GM13977 (cell line): ENCODE results near the gene DGKI.

Source experiments
- DNase-seq: peaks from one replicate; pipeline ENCODE4 v3.0.0; 2012; ENCODE audit warnings: low spot score
- in situ Hi-C: fragments of 300-500 bp; cut with MboI; formaldehyde crosslinking; loops from one replicate; pipeline ENCODE4 v1.12.0; 2022; ENCODE audit warnings: low sequenced_read_pairs, low pct_unique_long_range_greater_than_20kb, mixed read lengths, inconsistent platforms; ENCODE audit not compliant: unreplicated experiment
- TF ChIP-seq, protein P1 (sequence below): IDR thresholded peaks from 2 replicates; pipeline ENCODE4 v1.5.1; 2012; ENCODE audit warnings: mild to moderate bottlenecking, control low read depth; ENCODE audit not compliant: insufficient read depth; ENCODE audit errors: extremely low read depth, missing control alignments

Gene DGKI

DNA sequence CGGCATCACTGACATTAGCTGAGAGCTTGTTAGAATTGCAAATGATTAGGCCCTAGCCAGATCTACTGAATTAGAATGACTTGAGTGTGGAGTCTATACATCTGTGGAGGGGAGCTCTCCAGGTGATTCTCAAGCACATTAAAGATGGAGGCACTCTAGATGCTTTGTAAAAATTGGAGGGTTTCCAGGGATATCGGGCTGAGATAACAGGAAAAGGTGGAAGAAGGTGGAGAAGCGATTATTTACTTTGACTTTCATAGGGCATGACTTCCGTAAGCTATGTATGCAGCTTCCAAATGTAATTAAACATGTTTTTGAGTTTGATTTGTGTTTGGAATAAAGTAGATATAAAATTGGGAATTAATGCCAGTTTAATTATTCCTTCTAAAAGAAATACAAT, 268.2 kb downstream of the DGKI start:
- in situ Hi-C loops = no loop called here
- TF ChIP-seq, protein P1, sequence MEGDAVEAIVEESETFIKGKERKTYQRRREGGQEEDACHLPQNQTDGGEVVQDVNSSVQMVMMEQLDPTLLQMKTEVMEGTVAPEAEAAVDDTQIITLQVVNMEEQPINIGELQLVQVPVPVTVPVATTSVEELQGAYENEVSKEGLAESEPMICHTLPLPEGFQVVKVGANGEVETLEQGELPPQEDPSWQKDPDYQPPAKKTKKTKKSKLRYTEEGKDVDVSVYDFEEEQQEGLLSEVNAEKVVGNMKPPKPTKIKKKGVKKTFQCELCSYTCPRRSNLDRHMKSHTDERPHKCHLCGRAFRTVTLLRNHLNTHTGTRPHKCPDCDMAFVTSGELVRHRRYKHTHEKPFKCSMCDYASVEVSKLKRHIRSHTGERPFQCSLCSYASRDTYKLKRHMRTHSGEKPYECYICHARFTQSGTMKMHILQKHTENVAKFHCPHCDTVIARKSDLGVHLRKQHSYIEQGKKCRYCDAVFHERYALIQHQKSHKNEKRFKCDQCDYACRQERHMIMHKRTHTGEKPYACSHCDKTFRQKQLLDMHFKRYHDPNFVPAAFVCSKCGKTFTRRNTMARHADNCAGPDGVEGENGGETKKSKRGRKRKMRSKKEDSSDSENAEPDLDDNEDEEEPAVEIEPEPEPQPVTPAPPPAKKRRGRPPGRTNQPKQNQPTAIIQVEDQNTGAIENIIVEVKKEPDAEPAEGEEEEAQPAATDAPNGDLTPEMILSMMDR = no peak
- DNase-seq = no peak

DNA sequence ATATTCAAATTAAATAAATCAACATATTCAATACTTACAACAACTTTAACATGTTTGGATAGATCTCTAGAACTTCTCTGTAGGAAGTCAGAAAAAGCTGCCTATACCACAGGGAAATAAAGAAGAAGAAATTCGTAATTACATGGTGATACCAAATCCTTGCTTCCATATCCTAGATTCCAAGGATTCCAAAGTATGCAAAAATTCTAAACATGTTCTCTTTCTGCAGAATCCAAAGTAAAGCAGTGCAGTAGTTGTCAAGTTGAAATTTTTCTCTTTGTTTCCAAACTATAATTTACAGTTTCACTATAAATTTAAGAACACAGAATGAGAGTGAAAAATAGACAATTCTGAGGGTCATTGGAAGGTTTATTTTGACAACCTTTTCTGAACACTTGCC, 269.6 kb downstream of the DGKI start:
- in situ Hi-C loops = no loop called here
- DNase-seq = no peak
- TF ChIP-seq, protein P1 = no peak

DNA sequence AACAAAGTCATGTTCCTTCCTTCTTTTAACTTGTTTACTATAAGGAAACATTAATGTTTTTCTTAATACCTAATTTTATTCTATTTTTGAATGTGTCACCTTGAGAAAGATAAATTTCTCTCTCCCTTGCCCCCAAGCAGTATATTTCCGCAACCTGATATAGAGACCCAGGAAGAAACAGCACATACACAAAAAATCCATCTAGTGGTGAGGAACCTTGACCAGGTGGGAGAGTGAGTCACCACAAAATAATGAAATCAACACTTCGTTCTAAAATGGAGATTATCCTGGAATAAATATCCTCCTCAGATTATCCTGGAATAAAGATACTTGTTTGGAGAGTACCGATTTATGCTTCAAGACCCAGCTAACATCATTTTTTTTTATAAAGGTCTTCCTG, 270.3 kb downstream of the DGKI start:
- in situ Hi-C loops = no loop called here
- TF ChIP-seq, protein P1 = no peak
- no peak for DNase-seq

DNA sequence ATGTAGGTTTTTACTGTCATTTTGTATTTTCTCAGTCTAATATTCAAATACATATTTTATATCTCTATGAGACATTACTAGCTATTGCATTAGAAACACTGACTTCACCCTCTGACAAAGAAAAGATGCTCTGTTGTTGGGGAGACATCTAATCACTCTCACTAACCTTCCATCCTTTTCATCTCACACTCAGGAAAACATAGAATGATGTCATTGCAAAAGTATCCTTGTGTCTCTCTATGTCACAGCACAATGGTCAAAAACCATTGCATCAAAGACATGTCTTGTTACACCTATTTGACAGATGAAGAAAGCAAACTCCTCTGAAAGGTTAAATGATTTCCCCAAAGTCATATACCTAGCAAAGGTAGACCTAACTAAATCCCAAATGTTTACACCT, 272.0 kb downstream of the DGKI start:
- TF ChIP-seq, protein P1 = no peak
- in situ Hi-C loops = no loop called here
- DNase-seq = no peak

DNA sequence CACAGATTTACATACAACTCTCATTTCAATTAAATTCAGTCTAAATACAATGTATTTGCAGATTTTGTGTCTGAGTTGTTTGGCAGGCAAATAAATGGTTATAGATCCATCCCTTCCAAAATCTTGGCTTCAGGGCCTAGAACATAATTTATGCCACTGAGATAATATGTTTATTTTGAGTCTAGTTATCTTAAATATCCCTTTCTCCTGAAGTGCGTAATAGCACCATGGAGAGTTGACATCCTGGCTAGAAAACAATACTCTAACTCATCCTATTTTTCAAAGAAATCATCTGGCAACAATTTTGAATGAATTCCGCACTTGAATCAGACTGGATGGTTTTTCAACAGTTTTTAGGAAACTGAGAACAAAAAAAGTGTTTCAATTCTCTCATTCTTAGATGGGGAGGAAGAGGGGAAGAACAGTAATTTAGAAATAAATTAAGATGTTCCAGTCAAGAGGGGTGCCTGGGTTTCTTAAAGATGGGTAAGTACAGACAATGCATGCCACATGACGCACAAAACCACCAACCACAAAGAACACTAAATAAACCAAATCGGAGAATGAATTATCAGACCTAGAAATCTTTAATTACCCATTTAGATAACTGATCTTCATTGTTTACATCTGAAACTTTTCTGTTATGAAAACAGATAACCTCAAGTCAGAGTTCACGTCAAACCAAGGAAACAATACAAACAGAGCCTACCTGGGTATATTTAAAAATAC, 274.6 kb downstream of the DGKI start:
- DNase-seq = no peak
- TF ChIP-seq, protein P1 = no peak
- in situ Hi-C loops = no loop called here

DNA sequence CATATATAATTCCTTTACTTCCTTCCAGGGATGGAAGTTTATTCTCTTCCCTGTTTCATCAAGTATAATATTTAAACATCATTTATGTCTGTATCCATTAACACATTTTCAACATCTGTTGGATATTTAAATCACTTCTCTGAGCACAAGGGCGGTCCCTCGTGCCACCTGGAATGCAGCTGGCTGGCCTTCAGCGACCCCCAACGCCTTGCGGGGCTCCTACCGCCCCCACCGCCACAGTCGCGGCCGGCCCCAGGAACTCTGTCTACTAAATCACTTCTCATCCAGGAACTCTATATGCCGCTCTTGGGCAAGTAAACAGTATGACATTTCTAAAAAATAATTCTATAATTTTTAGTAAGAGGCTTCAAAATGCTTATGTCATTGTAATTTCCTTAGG, 282.1 kb downstream of the DGKI start:
- TF ChIP-seq, protein P1 = no peak
- no peak for DNase-seq
- in situ Hi-C loops = no loop called here
